Neural progenitor cell (in vitro differentiated cells): ENCODE measurements around the gene SMLR1. TPM values are rescaled to one million over a fixed set of nuclear protein-coding genes. Genes with fewer than 3 reads are reported as not detected.

Experiments
- DNase-seq: peaks from one replicate; pipeline ENCODE4 v3.0.0-alpha.2; 2016; ENCODE audit warnings: low spot score
- H2AFZ ChIP-seq: fragments of 200-600 bp; sonication (generic); replicated peaks from 2 replicates; pipeline ENCODE4 v1.6.1; 2016; ENCODE audit warnings: antibody characterized with exemption
- H3F3A ChIP-seq: fragments of 200-600 bp; sonication (generic); 2 replicates; pipeline ENCODE4 v1.6.1; 2016; ENCODE audit warnings: antibody characterized with exemption, low read depth
- H3K27ac ChIP-seq: fragments of 200-600 bp; sonication (generic); 2 replicates; pipeline ENCODE4 v1.5.1; 2016; ENCODE audit warnings: mild to moderate bottlenecking
- H3K27me3 ChIP-seq: fragments of 200-600 bp; sonication (generic); 2 replicates; pipeline ENCODE4 v1.6.1; 2016; ENCODE audit warnings: mild to moderate bottlenecking, moderate library complexity
- H3K36me3 ChIP-seq: fragments of 200-600 bp; sonication (generic); 2 replicates; pipeline ENCODE4 v1.5.1; 2016
- H3K4me1 ChIP-seq: fragments of 200-600 bp; sonication (generic); 2 replicates; pipeline ENCODE4 v1.6.1; 2016; ENCODE audit warnings: mixed run types
- H3K4me2 ChIP-seq: fragments of 200-600 bp; sonication (generic); 2 replicates; pipeline ENCODE4 v1.6.1; 2016
- H3K4me3 ChIP-seq: fragments of 200-600 bp; sonication (generic); 2 replicates; pipeline ENCODE4 v1.5.1; 2016
- H3K79me2 ChIP-seq: fragments of 200-600 bp; sonication (generic); 2 replicates; pipeline ENCODE4 v1.6.1; 2016; ENCODE audit warnings: low read depth
- H3K9ac ChIP-seq: fragments of 200-600 bp; sonication (generic); 2 replicates; pipeline ENCODE4 v1.6.1; 2016
- H3K9me3 ChIP-seq: fragments of 200-600 bp; sonication (generic); 2 replicates; pipeline ENCODE4 v1.5.1; 2016; ENCODE audit warnings: low read depth
- H4K20me1 ChIP-seq: fragments of 200-600 bp; sonication (generic); 2 replicates; pipeline ENCODE4 v1.6.1; 2016; ENCODE audit warnings: low read depth
- H3K27ac Mint-ChIP-seq: 3 replicates; pipeline ENCODE4 v1.8.0; 2021; ENCODE audit warnings: mixed read lengths
- H3K27me3 Mint-ChIP-seq: 2 replicates; pipeline ENCODE4 v1.8.0; 2022; ENCODE audit warnings: low read depth, mild to moderate bottlenecking, inconsistent platforms, moderate library complexity, mixed read lengths; ENCODE audit not compliant: insufficient read depth
- H3K36me3 Mint-ChIP-seq: 3 replicates; pipeline ENCODE4 v1.8.0; 2021; ENCODE audit warnings: mixed read lengths
- H3K4me1 Mint-ChIP-seq: 3 replicates; pipeline ENCODE4 v1.8.0; 2021; ENCODE audit warnings: mixed read lengths
- H3K4me3 Mint-ChIP-seq: 3 replicates; pipeline ENCODE4 v1.8.0; 2021; ENCODE audit warnings: mild to moderate bottlenecking, moderate library complexity, mixed read lengths
- H3K9me3 Mint-ChIP-seq: 3 replicates; pipeline ENCODE4 v1.8.0; 2020; ENCODE audit warnings: mixed read lengths
- EZH2 ChIP-seq: fragments of 200-600 bp; sonication (generic); IDR thresholded peaks from 2 replicates; pipeline ENCODE4 v1.6.1; 2017; ENCODE audit warnings: antibody characterized with exemption, mild to moderate bottlenecking, moderate library complexity
- EZH2phosphoT487 ChIP-seq: fragments of 200-600 bp; sonication (generic); IDR thresholded peaks from 2 replicates; pipeline ENCODE4 v1.6.1; 2017; ENCODE audit warnings: antibody characterized with exemption
- total RNA-seq: library from RNA; depleted of rRNA; stranded (reverse); fragments of >200 nt; gene quantifications from 2 replicates; pipeline ENCODE4 v1.2.3, GENCODE V29; 2015; ENCODE audit warnings: low replicate concordance
- TF ChIP-seq, protein P1 (sequence below): fragments of 200-600 bp; sonication (generic); IDR thresholded peaks from 2 replicates; pipeline ENCODE4 v1.5.1; 2017; ENCODE audit warnings: antibody characterized with exemption, mild to moderate bottlenecking

Gene SMLR1
- total RNA-seq, 1 donor from 2014 or later: not detected

DNA sequence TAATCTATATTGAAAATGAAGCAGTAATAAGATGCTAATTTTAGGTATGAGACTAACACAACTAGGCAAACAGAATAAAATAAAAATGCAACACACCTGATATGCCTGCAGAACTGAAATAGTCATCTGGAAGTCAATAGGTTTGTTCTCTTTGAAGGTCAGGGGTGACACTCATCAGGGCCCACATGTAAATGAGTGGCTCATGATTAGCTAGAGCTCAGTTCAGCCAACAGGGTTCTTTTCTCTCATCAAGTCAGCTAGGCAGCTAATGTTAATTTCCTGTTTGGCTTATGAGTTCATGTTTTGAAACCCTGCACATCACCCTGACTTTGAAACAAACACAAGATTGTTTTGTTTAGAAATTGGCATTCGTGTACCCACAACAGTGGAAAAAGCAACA is 23.8 kb downstream of the SMLR1 start:
- Mint-ChIP-seq H3K4me3 (no peak overlapping the region), H3K27me3 (peaks cover 5% of the 10 kb centered on the region), H3K36me3 (peaks cover 13% of the 10 kb centered on the region), H3K27ac (no peak overlapping the region), H3K4me1 (peaks cover 31% of the 10 kb centered on the region), H3K9me3 (no peaks in the 10 kb centered on the region)
- H3K79me2 ChIP-seq: no peaks in the 10 kb centered on the region
- peaks cover 11% of the 10 kb centered on the region for H3K4me1 ChIP-seq
- H3K9ac ChIP-seq: no peak overlapping the region
- H3K4me2 ChIP-seq: no peak overlapping the region
- no peak overlapping the region for H2AFZ ChIP-seq
- H3K4me3 ChIP-seq: no peak overlapping the region
- TF ChIP-seq EZH2phosphoT487: no peak
- TF ChIP-seq, protein P1, sequence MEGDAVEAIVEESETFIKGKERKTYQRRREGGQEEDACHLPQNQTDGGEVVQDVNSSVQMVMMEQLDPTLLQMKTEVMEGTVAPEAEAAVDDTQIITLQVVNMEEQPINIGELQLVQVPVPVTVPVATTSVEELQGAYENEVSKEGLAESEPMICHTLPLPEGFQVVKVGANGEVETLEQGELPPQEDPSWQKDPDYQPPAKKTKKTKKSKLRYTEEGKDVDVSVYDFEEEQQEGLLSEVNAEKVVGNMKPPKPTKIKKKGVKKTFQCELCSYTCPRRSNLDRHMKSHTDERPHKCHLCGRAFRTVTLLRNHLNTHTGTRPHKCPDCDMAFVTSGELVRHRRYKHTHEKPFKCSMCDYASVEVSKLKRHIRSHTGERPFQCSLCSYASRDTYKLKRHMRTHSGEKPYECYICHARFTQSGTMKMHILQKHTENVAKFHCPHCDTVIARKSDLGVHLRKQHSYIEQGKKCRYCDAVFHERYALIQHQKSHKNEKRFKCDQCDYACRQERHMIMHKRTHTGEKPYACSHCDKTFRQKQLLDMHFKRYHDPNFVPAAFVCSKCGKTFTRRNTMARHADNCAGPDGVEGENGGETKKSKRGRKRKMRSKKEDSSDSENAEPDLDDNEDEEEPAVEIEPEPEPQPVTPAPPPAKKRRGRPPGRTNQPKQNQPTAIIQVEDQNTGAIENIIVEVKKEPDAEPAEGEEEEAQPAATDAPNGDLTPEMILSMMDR: no peak
- no peak for TF ChIP-seq EZH2
- no peaks in the 10 kb centered on the region for H4K20me1 ChIP-seq
- no peaks in the 10 kb centered on the region for H3K9me3 ChIP-seq
- no peaks in the 10 kb centered on the region for H3K36me3 ChIP-seq
- DNase-seq: no peak
- no peaks in the 10 kb centered on the region for H3F3A ChIP-seq
- H3K27me3 ChIP-seq: no peaks in the 10 kb centered on the region
- no peak overlapping the region for H3K27ac ChIP-seq

DNA sequence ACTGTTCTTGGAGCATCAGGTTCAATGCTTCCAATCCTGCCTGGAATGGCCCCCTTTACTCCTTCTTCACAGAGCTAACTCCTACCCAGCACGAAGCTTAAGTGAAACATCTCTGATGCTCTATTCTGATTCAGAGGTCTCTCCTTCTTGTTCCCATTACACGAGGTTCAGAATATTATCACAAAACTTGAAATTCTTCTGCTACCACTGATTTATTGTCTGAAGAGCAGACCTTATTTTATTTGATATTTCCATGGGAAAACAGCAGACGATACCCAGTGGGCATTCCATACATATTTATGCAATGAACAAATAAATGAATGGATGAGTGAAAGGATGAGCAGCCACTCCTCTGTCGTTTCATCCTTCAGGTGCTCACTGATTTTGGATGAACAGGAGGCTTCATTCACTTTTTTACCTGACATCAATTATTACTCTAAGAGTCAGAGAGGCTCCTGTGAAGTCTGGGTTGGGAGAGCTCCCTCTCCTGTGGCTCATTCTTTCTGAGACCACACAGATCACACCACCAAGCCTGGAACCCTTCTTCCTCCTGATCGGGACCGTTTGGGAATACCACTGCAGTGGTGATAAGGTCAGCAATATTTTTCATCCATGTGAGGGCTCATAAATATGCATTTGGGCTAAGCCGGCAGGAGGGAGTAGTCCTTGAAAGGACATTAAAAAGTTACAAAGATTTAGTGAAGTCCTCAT is 25.8 kb downstream of the SMLR1 start:
- Histone ChIP-seq H3F3A (no peaks in the 10 kb centered on the region), H3K79me2 (no peaks in the 10 kb centered on the region), H3K4me3 (no peak overlapping the region), H3K27ac (no peak overlapping the region), H3K9ac (no peak overlapping the region), H3K4me1 (peaks cover 11% of the 10 kb centered on the region), H3K4me2 (no peak overlapping the region), H3K9me3 (no peaks in the 10 kb centered on the region), H3K27me3 (no peaks in the 10 kb centered on the region), H4K20me1 (no peaks in the 10 kb centered on the region), H2AFZ (no peak overlapping the region), H3K36me3 (no peaks in the 10 kb centered on the region)
- peak overlapping the region; percentile 63 for H3K4me3 Mint-ChIP-seq
- DNase-seq: no peak
- no peaks in the 10 kb centered on the region for H3K9me3 Mint-ChIP-seq
- peaks cover 5% of the 10 kb centered on the region for H3K27me3 Mint-ChIP-seq
- peaks cover 17% of the 10 kb centered on the region for H3K36me3 Mint-ChIP-seq
- TF ChIP-seq, protein P1: no peak
- TF ChIP-seq EZH2 (no peak), EZH2phosphoT487 (no peak)
- H3K27ac Mint-ChIP-seq: no peak overlapping the region
- peaks cover 31% of the 10 kb centered on the region for H3K4me1 Mint-ChIP-seq

DNA sequence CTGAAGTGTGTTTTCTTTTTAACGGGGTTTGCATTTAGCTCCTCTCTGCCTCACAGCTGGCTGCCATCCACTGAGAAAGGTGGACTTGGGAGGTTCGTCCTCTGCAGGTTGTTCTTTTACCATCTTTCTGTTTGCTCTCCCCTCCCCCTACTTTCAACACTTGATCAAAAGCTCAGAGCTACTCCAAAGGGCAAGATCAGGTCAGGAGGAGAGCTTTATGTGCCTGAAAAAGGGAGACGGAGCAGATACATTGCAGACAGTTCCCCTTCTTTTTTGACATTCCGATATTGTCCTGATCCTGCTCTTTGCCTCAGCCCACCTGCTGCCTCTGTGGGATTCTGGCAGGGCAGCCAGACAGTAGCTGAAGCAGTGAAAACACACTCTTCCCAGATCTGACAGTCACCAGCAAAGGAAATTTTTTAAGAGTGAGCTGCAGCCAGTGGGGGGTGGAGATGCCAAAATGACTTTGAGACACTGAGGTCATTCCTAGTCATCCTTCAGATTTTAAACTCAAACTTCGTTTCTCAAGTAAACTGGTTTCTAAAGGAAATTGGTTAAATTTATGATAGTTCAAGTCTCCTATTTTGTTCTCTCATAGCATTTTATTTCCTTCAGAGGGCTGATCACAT is 26.5 kb downstream of the SMLR1 start:
- no peak overlapping the region for H3K27ac ChIP-seq
- no peaks in the 10 kb centered on the region for H3K9me3 ChIP-seq
- no peaks in the 10 kb centered on the region for H3K9me3 Mint-ChIP-seq
- peaks cover 17% of the 10 kb centered on the region for H3K36me3 Mint-ChIP-seq
- no peaks in the 10 kb centered on the region for H3K36me3 ChIP-seq
- H3K4me1 ChIP-seq: peaks cover 11% of the 10 kb centered on the region
- no peak overlapping the region for H3K4me3 ChIP-seq
- DNase-seq: no peak
- TF ChIP-seq EZH2phosphoT487: no peak
- TF ChIP-seq, protein P1: no peak
- no peaks in the 10 kb centered on the region for H3F3A ChIP-seq
- no peak overlapping the region for H3K4me2 ChIP-seq
- H3K9ac ChIP-seq: no peak overlapping the region
- peaks cover 31% of the 10 kb centered on the region for H3K4me1 Mint-ChIP-seq
- H3K79me2 ChIP-seq: no peaks in the 10 kb centered on the region
- no peaks in the 10 kb centered on the region for H4K20me1 ChIP-seq
- no peak overlapping the region for H2AFZ ChIP-seq
- no peaks in the 10 kb centered on the region for H3K27me3 ChIP-seq
- peak overlapping the region; percentile 44 for H3K27ac Mint-ChIP-seq
- peak overlapping the region; percentile 63 for H3K4me3 Mint-ChIP-seq
- peaks cover 5% of the 10 kb centered on the region for H3K27me3 Mint-ChIP-seq
